Breast epithelium (tissue), 4 donors: ENCODE measurements around the gene PPP1R16B. TPM values are rescaled to one million over a fixed set of nuclear protein-coding genes. Genes with fewer than 3 reads are reported as not detected.

Experiments
- DNase-seq, 2 donors: peaks; one replicate each; pipeline ENCODE4 v3.0.0-alpha.2; 2019; ENCODE audit warnings: low spot score in 2 of 2
- H3K27ac ChIP-seq, 2 donors: fragments of 200-600 bp; sonication (generic) in 1 of 2; one replicate each; pipeline ENCODE4 v1.5.1; 2016 to 2019; ENCODE audit warnings: mild to moderate bottlenecking in 1 of 2
- H3K27me3 ChIP-seq, 2 donors: fragments of 200-600 bp; sonication (generic) in 1 of 2; one replicate each; pipeline versions ENCODE4 v1.5.1 to v1.6.0; 2017 to 2019; ENCODE audit warnings: control low read depth in 1 of 2, mild to moderate bottlenecking in 1 of 2
- H3K36me3 ChIP-seq: fragments of 200-600 bp; one replicate; pipeline ENCODE4 v1.5.1; 2019
- H3K4me1 ChIP-seq, 2 donors: fragments of 200-600 bp; sonication (generic); one replicate each; pipeline ENCODE4 v1.5.1; 2016 to 2019; ENCODE audit warnings: control low read depth in 1 of 2
- H3K4me3 ChIP-seq, 3 donors: fragments of 200-600 bp; sonication (generic); 1 replicate in 2 of 3; 2 replicates in 1 of 3; pipeline ENCODE4 v1.5.1; 2016 to 2019; ENCODE audit warnings: mild to moderate bottlenecking in 3 of 3, moderate library complexity in 2 of 3
- H3K9me3 ChIP-seq, 2 donors: fragments of 200-600 bp; sonication (generic) in 1 of 2; one replicate each; pipeline ENCODE4 v1.5.1; 2016 to 2019; ENCODE audit warnings: control low read depth in 1 of 2
- CTCF ChIP-seq, 3 donors: fragments of 450-650 bp; IDR thresholded peaks; one replicate each; pipeline ENCODE4 v1.5.1; 2016 to 2017; ENCODE audit warnings: antibody characterized with exemption in 3 of 3, mild to moderate bottlenecking in 3 of 3, moderate library complexity in 3 of 3
- POLR2A ChIP-seq: fragments of 450-650 bp; IDR thresholded peaks from one replicate; pipeline ENCODE4 v1.6.1; 2016; ENCODE audit warnings: antibody characterized with exemption, mild to moderate bottlenecking, moderate library complexity
- POLR2AphosphoS5 ChIP-seq, 3 donors: sonication (generic); formaldehyde crosslinking; IDR thresholded peaks; one replicate each; pipeline ENCODE4 v1.6.1; 2017; ENCODE audit warnings: antibody characterized with exemption in 3 of 3
- intact Hi-C: fragments of 100-400 bp; cut with DNase I; formaldehyde crosslinking; loops from one replicate; pipeline ENCODE4 v1.15.1; 2023; ENCODE audit warnings: low total_unique reads
- total RNA-seq, 3 donors: library from RNA; depleted of rRNA; stranded (reverse); fragments of >200 nt; gene quantifications; one replicate each; pipeline ENCODE4 v1.1.0, GENCODE V29; 2016

The PPP1R16B gene
- total RNA-seq, 3 donors from 2014 or later, result 3.7 to 10.8 (median 8.2) TPM

DNA sequence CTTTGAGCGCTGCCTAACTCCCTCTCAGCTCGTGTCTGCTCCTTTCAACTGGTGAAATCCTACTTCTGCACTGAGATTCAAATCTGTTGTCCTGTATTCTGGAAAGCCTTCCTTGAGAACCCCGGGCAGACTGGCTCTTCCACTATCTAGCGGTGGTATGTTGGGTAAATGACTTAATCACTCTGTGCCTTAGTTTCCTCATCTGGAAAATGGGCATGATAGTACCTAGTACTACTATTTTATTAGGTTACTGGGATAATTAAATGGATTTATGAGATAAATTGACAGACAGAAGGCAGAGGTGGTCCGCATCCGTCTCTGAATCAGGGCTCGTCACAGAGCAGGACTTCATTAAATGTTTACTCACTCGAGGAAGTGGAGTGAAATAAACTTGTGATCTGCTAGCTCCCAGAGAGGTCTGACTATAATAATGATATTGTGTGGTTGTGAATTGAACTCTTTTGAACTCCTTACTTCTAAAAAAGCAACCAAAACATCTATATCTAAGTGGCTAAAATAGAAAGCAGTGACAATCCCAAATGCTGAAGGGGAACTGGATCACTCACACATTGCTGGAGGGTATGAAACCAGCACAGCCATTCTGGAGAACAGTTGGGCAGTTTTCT, 26.6 kb downstream of the PPP1R16B start:
- TF ChIP-seq POLR2A (no peak), CTCF (IDR thresholded peaks at IDR 0.05) (no peak), POLR2AphosphoS5 (IDR thresholded peaks at IDR 0.05) (no peak)
- DNase-seq, result no peak
- H3K9me3 ChIP-seq, result no peaks in the 10 kb centered on the region
- no peaks in the 10 kb centered on the region for H3K36me3 ChIP-seq
- no peaks in the 10 kb centered on the region for H3K27me3 ChIP-seq
- H3K4me3 ChIP-seq, result no peak overlapping the region
- no peaks in the 10 kb centered on the region for H3K4me1 ChIP-seq
- intact Hi-C loops, result no loop called here
- H3K27ac ChIP-seq, result no peak overlapping the region

DNA sequence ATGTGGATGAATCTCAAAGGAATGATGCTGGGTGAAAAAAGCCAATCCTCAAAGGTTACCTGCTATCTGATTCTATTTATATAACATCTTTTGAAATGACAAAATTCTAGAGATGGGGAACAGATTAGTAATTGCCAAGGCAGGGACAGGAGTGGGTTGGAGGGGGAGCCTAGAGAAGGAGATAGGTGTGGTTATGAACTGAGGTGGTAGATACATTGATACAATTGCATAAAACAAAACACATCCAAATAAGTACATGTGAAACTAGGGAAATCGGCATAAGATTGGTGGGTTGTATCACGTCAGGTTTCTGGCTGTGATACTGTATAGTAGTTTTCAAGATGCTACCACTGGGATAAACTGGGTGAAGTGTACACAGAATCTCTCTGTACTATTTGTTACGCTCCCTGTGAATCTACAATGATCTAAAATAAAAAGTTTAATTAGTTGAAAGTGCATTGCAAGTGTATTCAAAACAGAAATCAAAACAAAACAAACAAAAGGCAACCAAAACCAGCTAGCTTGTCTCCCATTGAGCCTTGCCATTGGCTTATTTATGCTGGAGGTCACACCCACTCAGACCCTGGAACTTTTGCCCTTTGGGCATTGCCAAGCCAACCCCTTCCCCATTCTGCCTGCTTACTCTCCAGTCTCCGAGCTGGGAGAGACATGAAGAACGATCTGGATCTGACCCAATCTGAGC, 27.8 kb downstream of the PPP1R16B start:
- no peak for TF ChIP-seq CTCF (IDR thresholded peaks at IDR 0.05)
- TF ChIP-seq POLR2A, result no peak
- no peak for TF ChIP-seq POLR2AphosphoS5 (IDR thresholded peaks at IDR 0.05)
- Histone ChIP-seq H3K4me3 (no peak overlapping the region), H3K27ac (no peak overlapping the region), H3K27me3 (no peaks in the 10 kb centered on the region), H3K36me3 (no peaks in the 10 kb centered on the region), H3K4me1 (no peaks in the 10 kb centered on the region), H3K9me3 (no peaks in the 10 kb centered on the region)
- no peak for DNase-seq
- intact Hi-C loops, result no loop called here

GRCh38 chr20:38833857-38834164, 28.3 kb downstream of the PPP1R16B start:
- no peak for DNase-seq
- Histone ChIP-seq H3K36me3 (no peaks in the 10 kb centered on the region), H3K27me3 (no peaks in the 10 kb centered on the region), H3K4me3 (no peak overlapping the region), H3K4me1 (no peaks in the 10 kb centered on the region), H3K9me3 (no peaks in the 10 kb centered on the region), H3K27ac (no peak overlapping the region)
- intact Hi-C loops, result no loop called here
- no peak for TF ChIP-seq CTCF (IDR thresholded peaks at IDR 0.05)
- no peak for TF ChIP-seq POLR2A
- TF ChIP-seq POLR2AphosphoS5 (IDR thresholded peaks at IDR 0.05), result no peak

GRCh38 chr20:38834868-38835267, 29.4 kb downstream of the PPP1R16B start:
- Histone ChIP-seq H3K4me1 (no peaks in the 10 kb centered on the region), H3K27me3 (no peaks in the 10 kb centered on the region), H3K36me3 (no peaks in the 10 kb centered on the region), H3K4me3 (no peak overlapping the region), H3K9me3 (no peaks in the 10 kb centered on the region), H3K27ac (no peak overlapping the region)
- no peak for DNase-seq
- no peak for TF ChIP-seq CTCF (IDR thresholded peaks at IDR 0.05)
- no peak for TF ChIP-seq POLR2AphosphoS5 (IDR thresholded peaks at IDR 0.05)
- no peak for TF ChIP-seq POLR2A
- intact Hi-C loops, result no loop called here

- H3K9me3 ChIP-seq, result no peaks in the 10 kb centered on the region
- intact Hi-C loops, result no loop called here
- TF ChIP-seq CTCF (IDR thresholded peaks at IDR 0.05), result no peak
- H3K27ac ChIP-seq, result no peak overlapping the region
- no peak overlapping the region for H3K4me3 ChIP-seq
- no peaks in the 10 kb centered on the region for H3K4me1 ChIP-seq
- no peaks in the 10 kb centered on the region for H3K36me3 ChIP-seq
- H3K27me3 ChIP-seq, result no peaks in the 10 kb centered on the region
- DNase-seq, result no peak
These were observed 30.3 kb downstream of the PPP1R16B start for GRCh38 chr20:38835792-38836191.
